Activated naive CD4-positive, alpha-beta T cell treated with anti-CD3 and anti-CD28 coated beads for 36 hours (primary cell): ENCODE results near the gene PGAM2. TPM values are rescaled to one million over a fixed set of nuclear protein-coding genes. Genes with fewer than 3 reads are reported as not detected.

Experiments used
- CTCF ChIA-PET: fragments of 350-600 bp; sonication (Branson Sonifier 250); formaldehyde crosslinking; loops from one replicate; lab custom pipeline; 2021; ENCODE audit warnings: antibody characterized with exemption; lab: Charles Lee
- DNase-seq: peaks from one replicate; pipeline ENCODE4 v3.0.0-alpha.2; 2020
- H3K27ac Mint-ChIP-seq: one replicate; pipeline ENCODE4 v1.8.0; 2021; ENCODE audit warnings: mild to moderate bottlenecking, mixed read lengths
- H3K27me3 Mint-ChIP-seq: one replicate; pipeline ENCODE4 v1.8.0; 2021; ENCODE audit warnings: low read depth, mixed read lengths
- H3K36me3 Mint-ChIP-seq: one replicate; pipeline ENCODE4 v1.8.0; 2021; ENCODE audit warnings: low read depth, mixed read lengths
- H3K4me1 Mint-ChIP-seq: one replicate; pipeline ENCODE4 v1.8.0; 2021; ENCODE audit warnings: low read depth, mixed read lengths
- H3K4me3 Mint-ChIP-seq: one replicate; pipeline ENCODE4 v1.8.0; 2021; ENCODE audit warnings: mild to moderate bottlenecking, moderate library complexity, mixed read lengths
- H3K9me3 Mint-ChIP-seq: one replicate; pipeline ENCODE4 v1.8.0; 2021; ENCODE audit warnings: mixed read lengths
- intact Hi-C: fragments of 100-400 bp; cut with micrococcal nuclease; formaldehyde crosslinking; loops from one replicate; pipeline ENCODE4 v1.15.1; 2023
- total RNA-seq, 2 experiments: library from RNA; stranded (reverse); gene quantifications; one replicate each; pipeline ENCODE4 v1.2.3, GENCODE V29; 2021

The PGAM2 gene
- total RNA-seq, 2 experiments from 2014 or later = 0.24 TPM; not detected in 1

- DNase-seq = no peak
- intact Hi-C loops = no loop called here
- CTCF ChIA-PET = no interaction called here
- peak overlapping the region; percentile 34 for H3K27ac Mint-ChIP-seq
- no peak overlapping the region for H3K4me3 Mint-ChIP-seq
- H3K4me1 Mint-ChIP-seq = peaks cover 30% of the 10 kb centered on the region
- H3K36me3 Mint-ChIP-seq = peaks cover 41% of the 10 kb centered on the region
- no peaks in the 10 kb centered on the region for H3K27me3 Mint-ChIP-seq
- no peaks in the 10 kb centered on the region for H3K9me3 Mint-ChIP-seq
Observed at GRCh38 chr7:44077681-44078091, 12.3 kb upstream of the PGAM2 start.

GRCh38 chr7:44077061-44077460 lies 11.7 kb upstream of the PGAM2 start:
- DNase-seq = no peak
- H3K4me1 Mint-ChIP-seq = peaks cover 30% of the 10 kb centered on the region

GRCh38 chr7:44076101-44076895 lies 10.9 kb upstream of the PGAM2 start:
- CTCF ChIA-PET = no interaction called here
- no peak for DNase-seq
- Mint-ChIP-seq H3K27me3 (no peaks in the 10 kb centered on the region), H3K4me1 (peaks cover 29% of the 10 kb centered on the region), H3K36me3 (peaks cover 43% of the 10 kb centered on the region), H3K4me3 (no peak overlapping the region), H3K9me3 (no peaks in the 10 kb centered on the region), H3K27ac (no peak overlapping the region)
- intact Hi-C loops = no loop called here

More at GRCh38 chr7:44077061-44077460, 11.7 kb upstream of the PGAM2 start:
- no peak overlapping the region for H3K4me3 Mint-ChIP-seq
- no peaks in the 10 kb centered on the region for H3K27me3 Mint-ChIP-seq
- H3K9me3 Mint-ChIP-seq = no peaks in the 10 kb centered on the region
- H3K27ac Mint-ChIP-seq = no peak overlapping the region
- CTCF ChIA-PET = no interaction called here
- peaks cover 45% of the 10 kb centered on the region for H3K36me3 Mint-ChIP-seq
- intact Hi-C loops = no loop called here

- Mint-ChIP-seq H3K27ac (no peak overlapping the region), H3K4me3 (no peak overlapping the region), H3K36me3 (peaks cover 37% of the 10 kb centered on the region), H3K9me3 (no peaks in the 10 kb centered on the region), H3K27me3 (no peaks in the 10 kb centered on the region), H3K4me1 (peaks cover 21% of the 10 kb centered on the region)
- CTCF ChIA-PET = no interaction called here
- intact Hi-C loops = no loop called here
- no peak for DNase-seq
Observed at GRCh38 chr7:44075296-44076075, 10.1 kb upstream of the PGAM2 start.

GRCh38 chr7:44074349-44074695 lies 9.0 kb upstream of the PGAM2 start:
- Mint-ChIP-seq H3K27ac (no peak overlapping the region), H3K9me3 (no peaks in the 10 kb centered on the region), H3K4me1 (peaks cover 11% of the 10 kb centered on the region), H3K36me3 (peaks cover 32% of the 10 kb centered on the region), H3K4me3 (no peak overlapping the region), H3K27me3 (no peaks in the 10 kb centered on the region)
- CTCF ChIA-PET = no interaction called here
- no peak for DNase-seq
- intact Hi-C loops = no loop called here

GRCh38 chr7:44073664-44074348 lies 8.4 kb upstream of the PGAM2 start:
- H3K27me3 Mint-ChIP-seq = no peaks in the 10 kb centered on the region
- CTCF ChIA-PET = no interaction called here
- peaks cover 11% of the 10 kb centered on the region for H3K4me1 Mint-ChIP-seq
- H3K4me3 Mint-ChIP-seq = no peak overlapping the region
- H3K36me3 Mint-ChIP-seq = peaks cover 32% of the 10 kb centered on the region
- DNase-seq = peak; percentile 49
- H3K27ac Mint-ChIP-seq = peak overlapping the region; percentile 13
- intact Hi-C loops = no loop called here
- H3K9me3 Mint-ChIP-seq = no peaks in the 10 kb centered on the region

GRCh38 chr7:44072364-44073231 lies 7.2 kb upstream of the PGAM2 start:
- CTCF ChIA-PET = interaction anchor here (0.9 kb wide), 1 partner anchor 9 kb away, joined by 3 read pairs; no protein-coding TSS in a partner anchor
- peak; percentile 51 for DNase-seq

GRCh38 chr7:44071726-44072363 lies 6.5 kb upstream of the PGAM2 start:
- intact Hi-C loops = no loop called here
- H3K9me3 Mint-ChIP-seq = no peaks in the 10 kb centered on the region
- H3K27ac Mint-ChIP-seq = no peak overlapping the region
- peaks cover 7% of the 10 kb centered on the region for H3K4me1 Mint-ChIP-seq
- no peak for DNase-seq
- H3K36me3 Mint-ChIP-seq = peaks cover 20% of the 10 kb centered on the region
- no peak overlapping the region for H3K4me3 Mint-ChIP-seq
- no peaks in the 10 kb centered on the region for H3K27me3 Mint-ChIP-seq
- CTCF ChIA-PET = interaction anchor here (0.9 kb wide), 1 partner anchor 10 kb away, joined by 3 read pairs; no protein-coding TSS in a partner anchor

More at GRCh38 chr7:44072364-44073231, 7.2 kb upstream of the PGAM2 start:
- H3K36me3 Mint-ChIP-seq = peaks cover 22% of the 10 kb centered on the region
- intact Hi-C loops = no loop called here
- H3K27me3 Mint-ChIP-seq = no peaks in the 10 kb centered on the region
- H3K4me3 Mint-ChIP-seq = no peak overlapping the region
- peaks cover 5% of the 10 kb centered on the region for H3K4me1 Mint-ChIP-seq
- H3K27ac Mint-ChIP-seq = peak overlapping the region; percentile 36
- no peaks in the 10 kb centered on the region for H3K9me3 Mint-ChIP-seq

- Mint-ChIP-seq H3K9me3 (no peaks in the 10 kb centered on the region), H3K36me3 (peaks cover 8% of the 10 kb centered on the region), H3K27ac (no peak overlapping the region), H3K27me3 (no peaks in the 10 kb centered on the region), H3K4me1 (peaks cover 24% of the 10 kb centered on the region), H3K4me3 (no peak overlapping the region)
- intact Hi-C loops = no loop called here
- DNase-seq = no peak
- CTCF ChIA-PET = interaction anchor here (1.1 kb wide), 1 partner anchor 10 kb away, joined by 3 read pairs; no protein-coding TSS in a partner anchor
Observed at GRCh38 chr7:44068054-44068453, 2.7 kb upstream of the PGAM2 start.

GRCh38 chr7:44067064-44067951 lies 1.9 kb upstream of the PGAM2 start:
- Mint-ChIP-seq H3K36me3 (peaks cover 5% of the 10 kb centered on the region), H3K4me3 (no peak overlapping the region), H3K9me3 (no peaks in the 10 kb centered on the region), H3K4me1 (peaks cover 22% of the 10 kb centered on the region), H3K27ac (no peak overlapping the region), H3K27me3 (no peaks in the 10 kb centered on the region)
- no peak for DNase-seq
- CTCF ChIA-PET = interaction anchor here (1.1 to 1.5 kb wide), 2 partner anchors 11 to 13 kb away, joined by 3 to 4 read pairs; no protein-coding TSS in a partner anchor
- intact Hi-C loops = no loop called here
